HCT116 (cell line): ENCODE results near the gene WDR31. TPM values are rescaled to one million over a fixed set of nuclear protein-coding genes. Genes with fewer than 3 reads are reported as not detected.
"Not testable (repeated sequence)": the region's sequence is repeated elsewhere in the genome, so short reads cannot be mapped to it uniquely, and the experiment has no call there.

Experiments used
- ATAC-seq: fragments of 200-7000 bp; cut with Tn5 transposase; 2 replicates; pipeline ENCODE4 v1.9.1; 2020; ENCODE audit warnings: mild to moderate bottlenecking, moderate library complexity
- BruUV-seq: library from RNA; stranded (reverse); fragments of 400-500 nt; replicated peaks from 2 replicates; lab custom pipeline; 2021; lab: Mats Ljungman, UMichigan
- CTCF ChIA-PET: fragments of 300-600 bp; sonication (Branson Sonifier 250); formaldehyde crosslinking; loops from one replicate; lab custom pipeline; 2021; ENCODE audit warnings: antibody characterized with exemption; lab: Charles Lee
- POLR2A ChIA-PET: fragments of 300-600, 350-600 bp; sonication (Branson Sonifier 250); formaldehyde crosslinking; loops from one replicate; lab custom pipeline; 2021; ENCODE audit warnings: antibody characterized with exemption; lab: Charles Lee
- RAD21 ChIA-PET, 2 experiments: fragments of 300-600 bp; sonication (Branson Sonifier 250); formaldehyde crosslinking; loops; one replicate each; lab custom pipeline; 2023; ENCODE audit warnings: low total read pairs in 2 of 2; ENCODE audit not compliant: uncharacterized antibody in 2 of 2, unreplicated experiment in 2 of 2, low non-redundant PET in 1 of 2; lab: Charles Lee
- DNase-seq: peaks from one replicate; pipeline ENCODE4 v3.0.0-alpha.2; 2010; ENCODE audit warnings: low read depth, low spot score
- H2AFZ ChIP-seq: fragments of 200-600 bp; shearing (Covaris generic), sonication (generic); 2 replicates; pipeline ENCODE4 v1.6.1; 2017; ENCODE audit warnings: low read depth, mixed run types, mixed read lengths, antibody characterized with exemption, low read length; ENCODE audit not compliant: poor library complexity, severe bottlenecking
- H3K27ac ChIP-seq: 2 replicates; pipeline ENCODE4 v1.5.1; 2012; ENCODE audit warnings: low read depth, low read length
- H3K27me3 ChIP-seq: fragments of 200-600 bp; sonication (generic); 2 replicates; pipeline ENCODE4 v1.6.1; 2016; ENCODE audit warnings: mixed run types, low read length, mixed read lengths; ENCODE audit not compliant: insufficient read depth
- H3K36me3 ChIP-seq, 2 experiments: fragments of 200-500 bp in 1 of 2; fragments of 200-600 bp in 1 of 2; sonication (Bioruptor generic) in 1 of 2; sonication (generic) in 1 of 2; 2 replicates each; pipeline versions ENCODE4 v1.5.1 to v1.6.1; 2014 to 2016; ENCODE audit warnings: low read length in 2 of 2, inconsistent platforms in 1 of 2, mixed read lengths in 1 of 2, mixed run types in 1 of 2; ENCODE audit not compliant: insufficient read depth in 2 of 2, control insufficient read depth in 1 of 2
- H3K4me1 ChIP-seq, 2 experiments: fragments of 200-600 bp in 1 of 2; sonication (generic) in 1 of 2; 2 replicates each; pipeline versions ENCODE4 v1.5.1 to v1.6.1; 2012 to 2017; ENCODE audit warnings: low read length in 2 of 2, inconsistent platforms in 1 of 2, mild to moderate bottlenecking in 1 of 2, mixed read lengths in 1 of 2, mixed run types in 1 of 2, moderate library complexity in 1 of 2; ENCODE audit not compliant: insufficient read depth in 2 of 2, control insufficient read depth in 1 of 2
- H3K4me2 ChIP-seq: fragments of 200-600 bp; sonication (generic); 2 replicates; pipeline ENCODE4 v1.6.1; 2017; ENCODE audit warnings: mixed run types, low read length, mixed read lengths
- H3K4me3 ChIP-seq, 2 experiments: fragments of 200-600 bp in 1 of 2; sonication (generic) in 1 of 2; replicated peaks in 1 of 2; 2 replicates each; pipeline ENCODE4 v1.5.1; 2011 to 2016; ENCODE audit warnings: low read length in 2 of 2, control low read depth in 1 of 2, low read depth in 1 of 2, mild to moderate bottlenecking in 1 of 2, mixed read lengths in 1 of 2, mixed run types in 1 of 2
- H3K79me2 ChIP-seq: fragments of 200-600 bp; sonication (generic); 2 replicates; pipeline ENCODE4 v1.6.1; 2017; ENCODE audit warnings: mild to moderate bottlenecking, mixed run types, low read length, moderate library complexity, mixed read lengths; ENCODE audit not compliant: insufficient read depth
- H3K9ac ChIP-seq: fragments of 200-600 bp; sonication (generic); 2 replicates; pipeline ENCODE4 v1.6.1; 2016; ENCODE audit warnings: low read length, mixed read lengths
- H3K9me2 ChIP-seq: fragments of 200-600 bp; sonication (generic), shearing (Covaris generic); 2 replicates; pipeline ENCODE4 v1.6.1; 2017; ENCODE audit warnings: mixed run types, mild to moderate bottlenecking, moderate library complexity; ENCODE audit not compliant: insufficient read depth
- H3K9me3 ChIP-seq, 2 experiments: fragments of 200-500 bp in 1 of 2; fragments of 200-600 bp in 1 of 2; sonication (Bioruptor generic) in 1 of 2; sonication (generic) in 1 of 2; 2 replicates each; pipeline ENCODE4 v1.6.1; 2014 to 2017; ENCODE audit warnings: low read length in 2 of 2, mixed read lengths in 2 of 2, inconsistent platforms in 1 of 2, low read depth in 1 of 2, mild to moderate bottlenecking in 1 of 2, mixed run types in 1 of 2, moderate library complexity in 1 of 2; ENCODE audit not compliant: control insufficient read depth in 1 of 2, insufficient read depth in 1 of 2
- H4K20me1 ChIP-seq: fragments of 200-600 bp; sonication (generic), shearing (Covaris generic); 2 replicates; pipeline ENCODE4 v1.6.1; 2017; ENCODE audit warnings: mixed run types, mild to moderate bottlenecking, moderate library complexity; ENCODE audit not compliant: insufficient read depth
- CBX3 ChIP-seq: IDR thresholded peaks from 2 replicates; pipeline ENCODE4 v1.6.1; 2012; ENCODE audit warnings: low read depth
- ELF1 ChIP-seq: IDR thresholded peaks from 2 replicates; pipeline ENCODE4 v1.6.1; 2012; ENCODE audit warnings: low read depth, borderline replicate concordance
- EZH2 ChIP-seq: fragments of 200-600 bp; sonication (generic); IDR thresholded peaks from 2 replicates; pipeline ENCODE4 v1.6.1; 2017; ENCODE audit warnings: antibody characterized with exemption, mixed run types
- FOSL1 ChIP-seq: IDR thresholded peaks from 2 replicates; pipeline ENCODE4 v1.6.1; 2012; ENCODE audit warnings: low read depth
- JUND ChIP-seq: IDR thresholded peaks from 2 replicates; pipeline ENCODE4 v1.6.1; 2012
- MAX ChIP-seq: IDR thresholded peaks from 2 replicates; pipeline ENCODE4 v1.6.1; 2012
- POLR2A ChIP-seq: IDR thresholded peaks from 2 replicates; pipeline ENCODE4 v1.7.0; 2011; ENCODE audit warnings: borderline replicate concordance; ENCODE audit not compliant: insufficient read depth, insufficient read length; ENCODE audit errors: extremely low read depth
- RAD21 ChIP-seq: IDR thresholded peaks from 2 replicates; pipeline ENCODE4 v1.6.1; 2012; ENCODE audit warnings: low read depth, mild to moderate bottlenecking
- SRF ChIP-seq: IDR thresholded peaks from 2 replicates; pipeline ENCODE4 v1.6.1; 2012; ENCODE audit warnings: low read depth
- TCF7L2 ChIP-seq: IDR thresholded peaks from 2 replicates; pipeline ENCODE4 v1.7.0; 2011; ENCODE audit warnings: borderline replicate concordance, inconsistent platforms; ENCODE audit not compliant: insufficient read depth, insufficient read length; ENCODE audit errors: extremely low read depth
- ZBTB33 ChIP-seq: IDR thresholded peaks from 2 replicates; pipeline ENCODE4 v1.6.1; 2011; ENCODE audit warnings: mild to moderate bottlenecking, low read length, moderate library complexity; ENCODE audit not compliant: insufficient replicate concordance; ENCODE audit errors: extremely low read depth
- ZFX ChIP-seq: fragments of 450-650 bp; IDR thresholded peaks from 2 replicates; pipeline ENCODE4 v1.6.1; 2017
- intact Hi-C: fragments of 100-400 bp; cut with micrococcal nuclease; formaldehyde crosslinking; loops from 2 replicates; pipeline ENCODE4 v1.10.0; 2022
- total RNA-seq: library from RNA; stranded (reverse); gene quantifications from one replicate; pipeline ENCODE4 v1.2.1, GENCODE V29; 2021; ENCODE audit not compliant: unreplicated experiment

Gene WDR31
- total RNA-seq, 1 experiment from 2014 or later: 5.9 TPM

GRCh38 chr9:113296247-113296646 is 43.8 kb downstream of the WDR31 start:
- H3K9me2 ChIP-seq, H3K27me3 ChIP-seq, RAD21 ChIA-PET, H3K9me3 ChIP-seq, DNase-seq, BruUV-seq, H3K4me1 ChIP-seq, POLR2A ChIA-PET, H3K4me3 ChIP-seq, CTCF ChIA-PET, H3K27ac ChIP-seq, H3K9ac ChIP-seq, H2AFZ ChIP-seq, H4K20me1 ChIP-seq, ATAC-seq, H3K4me2 ChIP-seq, H3K79me2 ChIP-seq, intact Hi-C loops: not testable (repeated sequence)
- peaks cover 19 to 27% of the 10 kb centered on the region in 2 experiments; a peak in 3 of 4 replicates for H3K36me3 ChIP-seq

- RAD21 ChIA-PET: no interaction called here
- Histone ChIP-seq H3K9me3 (no peaks in the 10 kb centered on the region), H3K36me3 (peaks cover 41 to 46% of the 10 kb centered on the region in 2 experiments), H3K4me3 (no peak overlapping the region), H3K4me1 (no peaks in the 10 kb centered on the region), H4K20me1 (no peaks in the 10 kb centered on the region), H2AFZ (no peak overlapping the region), H3K4me2 (no peak overlapping the region), H3K79me2 (0 out of 2 replicates have a peak, but pooled peaks cover 5% of the 10 kb centered on the region), H3K27me3 (no peaks in the 10 kb centered on the region), H3K27ac (no peak overlapping the region), H3K9ac (no peak overlapping the region), H3K9me2 (no peaks in the 10 kb centered on the region)
- TF ChIP-seq ELF1: no peak
- TF ChIP-seq ZBTB33: no peak
- TF ChIP-seq JUND: no peak
- no peak for TF ChIP-seq SRF
- no peak for TF ChIP-seq MAX
- TF ChIP-seq CBX3: no peak
- no peak for TF ChIP-seq POLR2A
- no peak for TF ChIP-seq RAD21
- TF ChIP-seq ZFX: no peak
- no peak for TF ChIP-seq FOSL1
- no peak for TF ChIP-seq EZH2
- TF ChIP-seq TCF7L2: no peak
- DNase-seq (no peak), ATAC-seq (no peak)
- POLR2A ChIA-PET: no interaction called here
- BruUV-seq: no TSS peak
- CTCF ChIA-PET: no interaction called here
- intact Hi-C loops: no loop called here
Measured at GRCh38 chr9:113293285-113293878, 46.7 kb downstream of the WDR31 start.
